ENCODE results near the gene ARL3.

DNA sequence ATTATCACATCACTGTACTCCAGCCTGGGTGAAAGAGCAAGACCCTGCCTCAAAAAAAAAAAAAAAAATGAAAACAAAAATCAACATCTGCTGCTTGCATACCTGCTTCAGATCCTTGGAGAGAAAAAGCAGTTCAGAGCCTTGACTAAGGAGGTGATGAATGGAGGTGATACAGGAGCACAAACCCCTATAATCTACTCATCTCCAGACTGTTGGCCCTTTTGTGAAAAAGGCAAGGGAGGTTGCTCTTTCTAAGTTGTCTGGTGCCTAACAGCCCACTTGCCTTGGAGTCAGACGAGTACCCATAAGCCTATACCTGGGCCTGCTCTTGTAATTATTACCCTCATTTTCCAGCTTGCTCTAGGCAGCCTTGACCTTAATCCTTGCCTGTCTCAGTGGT lies 1.7 kb upstream of the ARL3 start:
- TF ChIP-seq, protein P1, sequence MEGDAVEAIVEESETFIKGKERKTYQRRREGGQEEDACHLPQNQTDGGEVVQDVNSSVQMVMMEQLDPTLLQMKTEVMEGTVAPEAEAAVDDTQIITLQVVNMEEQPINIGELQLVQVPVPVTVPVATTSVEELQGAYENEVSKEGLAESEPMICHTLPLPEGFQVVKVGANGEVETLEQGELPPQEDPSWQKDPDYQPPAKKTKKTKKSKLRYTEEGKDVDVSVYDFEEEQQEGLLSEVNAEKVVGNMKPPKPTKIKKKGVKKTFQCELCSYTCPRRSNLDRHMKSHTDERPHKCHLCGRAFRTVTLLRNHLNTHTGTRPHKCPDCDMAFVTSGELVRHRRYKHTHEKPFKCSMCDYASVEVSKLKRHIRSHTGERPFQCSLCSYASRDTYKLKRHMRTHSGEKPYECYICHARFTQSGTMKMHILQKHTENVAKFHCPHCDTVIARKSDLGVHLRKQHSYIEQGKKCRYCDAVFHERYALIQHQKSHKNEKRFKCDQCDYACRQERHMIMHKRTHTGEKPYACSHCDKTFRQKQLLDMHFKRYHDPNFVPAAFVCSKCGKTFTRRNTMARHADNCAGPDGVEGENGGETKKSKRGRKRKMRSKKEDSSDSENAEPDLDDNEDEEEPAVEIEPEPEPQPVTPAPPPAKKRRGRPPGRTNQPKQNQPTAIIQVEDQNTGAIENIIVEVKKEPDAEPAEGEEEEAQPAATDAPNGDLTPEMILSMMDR (IDR thresholded peaks at IDR 0.05) = no peak
- TF ChIP-seq POLR2AphosphoS5 (IDR thresholded peaks at IDR 0.05) (no peak), POLR2A (IDR thresholded peaks at IDR 0.05) (no peak)
